C4-2B (cell line): ENCODE results near the gene DEFB124.

Experiments
- CTCF ChIP-seq: fragments of 450-650 bp; conservative IDR thresholded peaks from 2 replicates; pipeline ENCODE4 v1.5.1; 2017; ENCODE audit warnings: mild to moderate bottlenecking
- ZFX ChIP-seq: fragments of 450-650 bp; IDR thresholded peaks from 2 replicates; pipeline ENCODE4 v1.6.1; 2017

GRCh38 chr20:31425797-31426196 lies 49.1 kb downstream of the DEFB124 start:
- no peak for TF ChIP-seq CTCF
- no peak for TF ChIP-seq ZFX
